COLO829 (cell line): ENCODE data around the gene STK10.

ENCODE experiments used
- DNase-seq: peaks from one replicate; pipeline ENCODE4 v3.0.0; 2012; ENCODE audit warnings: low spot score

Gene STK10

DNA sequence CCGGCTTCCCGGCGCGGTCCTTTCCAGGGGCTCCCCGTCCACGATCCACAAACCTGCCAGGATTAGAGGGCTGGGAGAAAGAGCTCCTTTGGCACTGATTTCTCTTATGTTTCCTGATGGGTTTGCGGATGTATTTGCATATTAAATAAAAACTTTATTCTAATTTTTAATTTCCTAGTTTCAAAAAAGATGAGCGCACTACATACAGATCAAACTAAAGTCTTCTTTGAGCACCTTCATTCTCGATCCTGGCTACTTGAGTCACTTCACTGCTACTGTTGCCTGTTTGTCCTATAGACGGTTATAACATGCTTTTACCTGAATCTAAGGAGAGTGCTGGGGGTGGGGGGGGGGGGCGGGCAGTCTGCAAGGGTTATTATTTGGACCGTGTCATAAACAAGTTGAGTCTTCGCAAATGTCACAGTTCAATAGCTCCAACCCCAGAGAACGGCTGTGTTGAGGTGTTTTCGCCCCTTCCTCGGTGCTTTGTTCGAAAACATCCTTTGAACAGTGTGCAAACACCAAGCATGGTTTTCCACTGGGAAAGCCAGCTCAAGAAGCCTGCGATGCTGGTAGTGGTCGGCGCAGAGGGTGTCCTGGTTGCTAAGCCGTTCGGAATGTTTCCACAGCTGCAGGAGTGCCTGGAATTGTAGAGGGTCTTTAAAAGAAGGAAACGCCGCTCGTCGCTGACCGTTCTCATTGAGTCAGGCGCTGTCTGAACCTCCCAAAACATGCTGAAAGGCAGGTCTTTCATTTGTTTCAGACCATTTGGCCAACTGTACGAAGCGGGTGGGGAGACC lies 1.1 kb upstream of the STK10 start:
- peak; percentile 18 for DNase-seq

DNA sequence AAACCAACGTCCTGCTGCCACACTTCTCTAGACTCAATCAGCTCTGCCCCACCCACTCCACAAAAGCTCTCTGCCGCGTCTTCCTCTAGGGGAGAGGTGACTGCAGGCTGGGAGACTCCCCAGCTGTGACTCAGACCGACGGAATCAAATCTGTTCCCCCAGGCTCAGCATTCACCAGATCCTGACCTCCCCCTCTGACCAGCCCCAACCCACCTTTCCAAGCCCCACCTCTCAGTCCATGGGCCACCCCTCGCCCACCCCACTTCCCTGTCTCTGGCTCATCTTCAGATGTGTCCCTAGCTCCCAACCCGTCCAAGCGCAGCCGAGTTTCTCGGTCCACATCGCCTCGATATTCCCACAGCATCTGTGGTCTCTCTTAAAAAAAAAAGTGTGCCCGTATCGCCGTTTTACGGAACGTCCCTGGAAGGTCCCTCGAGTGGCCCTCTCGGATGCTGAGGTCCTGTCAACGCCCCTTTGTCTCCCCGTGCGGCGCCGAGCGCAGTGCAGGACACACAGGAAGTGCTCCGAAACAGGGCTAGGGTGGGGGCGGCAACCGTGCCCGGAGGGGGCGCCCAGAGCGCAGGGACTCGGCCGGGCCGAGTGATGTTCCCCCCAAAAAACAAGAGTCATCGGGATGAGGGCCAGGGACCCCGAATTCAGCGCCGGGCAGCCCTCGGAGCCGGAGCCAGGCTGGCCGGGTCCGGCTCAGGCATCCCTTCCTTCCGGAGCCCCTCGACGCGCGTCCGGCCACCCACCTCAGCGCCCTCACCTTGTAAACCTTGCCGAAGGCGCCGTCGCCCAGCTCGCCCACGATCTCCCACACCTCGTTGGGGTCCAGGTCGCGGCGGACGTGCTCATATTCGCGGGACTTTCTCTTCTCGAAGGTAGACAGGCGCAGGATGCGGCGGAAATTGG lies 649 bp downstream of the STK10 start:
- no peak for DNase-seq

DNA sequence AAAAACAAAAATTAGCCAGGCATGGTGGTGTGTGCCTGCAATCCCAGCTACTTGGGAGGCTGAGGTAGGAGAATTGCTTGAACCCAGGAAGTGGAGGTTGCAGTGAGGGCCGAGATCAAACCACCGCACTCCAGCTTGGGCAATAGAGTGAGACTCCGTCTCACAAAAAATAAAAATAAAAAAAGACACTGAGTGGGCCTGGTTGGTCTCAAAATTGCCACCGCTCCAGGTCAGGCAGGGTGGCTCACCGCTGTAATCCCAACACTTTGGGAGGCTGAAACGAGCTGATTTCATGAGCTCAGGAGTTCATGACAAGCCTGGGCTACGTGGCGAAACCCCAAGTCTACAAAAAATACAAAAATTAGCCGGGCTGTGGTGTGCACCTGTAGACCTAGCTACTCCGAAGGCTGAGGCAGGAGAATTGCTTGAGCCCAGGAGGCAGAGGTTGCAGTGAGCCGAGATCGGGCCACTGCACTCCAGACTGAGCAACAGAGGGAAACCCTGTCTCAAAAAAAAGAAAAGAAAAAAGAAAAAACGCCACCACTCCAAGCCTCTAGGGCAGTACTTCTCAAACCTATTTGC lies 1.8 kb downstream of the STK10 start:
- no peak for DNase-seq

DNA sequence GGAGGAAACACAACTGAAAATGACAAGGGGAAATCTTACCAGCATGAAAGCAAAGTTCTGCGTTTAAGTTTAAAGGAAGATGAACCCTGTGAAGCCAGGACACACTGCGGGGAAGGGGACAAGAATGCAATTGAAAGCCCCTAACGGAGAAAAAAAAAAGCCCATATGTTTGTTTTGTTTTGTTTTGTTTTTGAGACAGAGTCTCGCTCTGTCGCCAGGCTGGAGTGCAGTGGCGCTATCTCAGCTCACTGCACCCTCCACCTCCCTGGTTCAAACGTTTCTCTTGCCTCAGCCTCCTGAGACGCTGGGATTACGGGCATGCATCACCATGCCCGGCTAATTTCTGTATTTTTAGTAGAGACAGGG lies 2.9 kb downstream of the STK10 start:
- DNase-seq: no peak

DNA sequence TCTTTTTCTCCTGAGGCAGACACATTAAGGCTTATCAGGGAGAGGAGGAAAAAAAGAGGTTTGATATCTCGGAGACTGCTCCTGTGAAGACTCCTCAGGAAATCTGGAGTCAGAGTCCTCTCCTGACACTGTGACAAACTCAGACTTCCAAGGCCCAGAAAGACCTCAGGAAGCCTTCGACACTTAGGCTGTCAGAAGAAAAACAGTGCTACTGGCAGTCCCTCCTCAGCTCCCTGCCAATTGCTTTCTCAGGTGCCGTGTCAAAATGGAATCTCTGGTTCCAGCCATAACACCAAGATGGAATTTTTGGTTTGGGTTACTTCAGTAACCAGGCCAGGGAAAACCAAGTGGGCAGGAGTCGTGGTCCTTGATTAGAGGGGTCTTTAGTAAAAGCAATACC lies 4.1 kb downstream of the STK10 start:
- DNase-seq: no peak

DNA sequence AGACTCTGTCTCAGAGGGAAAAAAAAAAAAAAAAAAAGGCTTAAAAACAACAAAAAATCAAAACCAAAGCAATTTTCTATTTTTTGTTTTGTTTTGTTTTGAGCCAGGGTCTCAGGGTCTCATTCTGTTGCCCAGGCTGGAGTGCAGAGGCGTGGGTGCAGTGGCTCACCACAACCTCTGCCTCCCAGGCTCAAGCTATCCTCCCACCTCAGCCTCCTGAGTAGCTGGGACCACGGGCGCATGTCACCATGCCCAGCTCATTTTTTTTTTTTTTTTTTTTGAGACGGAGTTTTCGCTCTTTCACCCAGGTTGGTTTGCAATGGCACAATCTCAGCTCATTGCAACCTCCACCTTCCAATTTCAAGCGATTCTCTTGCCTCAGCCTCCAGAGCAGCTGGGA lies 5.7 kb downstream of the STK10 start:
- no peak for DNase-seq

DNA sequence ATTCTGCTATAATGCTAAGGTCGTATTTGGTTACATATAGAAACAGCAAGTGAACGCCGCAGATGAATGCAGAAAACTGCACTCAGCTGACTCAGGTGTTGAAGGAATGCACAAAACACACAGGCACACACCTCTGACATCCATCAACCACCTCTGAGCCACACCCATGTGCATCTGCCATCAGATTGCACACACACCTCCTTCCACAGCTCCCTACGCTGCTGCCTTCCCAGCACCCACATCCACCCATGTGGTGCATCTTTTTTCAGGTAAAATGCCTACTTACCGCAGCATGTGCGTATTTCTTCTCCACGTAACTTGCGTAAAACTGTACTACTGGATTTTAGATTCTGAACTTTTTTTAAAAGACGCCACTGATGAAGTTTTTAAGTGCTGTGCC lies 7.1 kb downstream of the STK10 start:
- DNase-seq: no peak

DNA sequence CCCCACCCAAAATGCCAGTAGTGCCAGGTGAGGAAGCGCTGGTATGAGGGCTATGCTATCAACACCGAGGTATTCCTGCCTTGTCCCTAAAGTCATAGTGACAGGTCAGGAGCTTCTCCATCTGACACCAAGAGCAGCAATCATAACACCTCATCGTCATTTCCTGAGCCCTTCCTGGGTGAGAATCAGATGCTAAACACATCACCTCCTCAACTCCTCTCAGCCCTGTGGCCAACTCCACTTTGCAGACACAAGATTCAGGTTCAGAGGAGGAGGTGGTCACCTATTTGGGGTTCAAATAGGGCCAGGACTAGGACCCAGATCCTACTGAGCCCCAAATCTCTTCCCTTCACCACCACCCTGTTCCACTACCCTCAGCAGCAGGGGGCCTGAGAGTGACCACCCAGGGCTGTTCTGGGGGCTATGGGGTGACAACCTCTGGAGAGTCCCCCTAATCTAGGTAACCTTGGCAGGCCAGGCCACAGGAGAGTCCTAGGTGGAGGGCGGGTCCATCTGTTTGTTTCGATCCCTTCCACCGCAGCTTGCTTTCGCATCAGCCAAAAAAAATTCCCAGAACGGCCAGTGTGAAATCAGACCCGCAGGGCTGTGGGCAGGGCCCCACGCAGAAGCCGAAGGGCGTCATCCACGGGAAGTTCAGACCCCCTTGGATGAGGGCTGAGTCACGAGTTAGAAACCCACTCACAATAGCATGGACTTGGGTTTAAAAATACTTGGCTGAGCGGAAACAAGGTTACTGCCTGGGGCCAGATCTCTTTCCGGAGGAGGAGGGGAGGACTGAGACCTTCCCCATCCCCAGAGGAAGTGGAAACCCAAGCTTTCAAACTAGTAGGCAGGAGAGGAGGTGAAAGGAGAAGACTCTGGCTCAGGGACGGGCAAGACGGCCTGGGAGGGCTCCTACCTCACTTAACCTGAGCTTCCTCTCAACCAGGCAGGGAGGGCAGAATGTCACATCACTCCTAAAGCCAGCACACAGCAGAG lies 8.7 kb downstream of the STK10 start:
- DNase-seq: peak; percentile 51

DNA sequence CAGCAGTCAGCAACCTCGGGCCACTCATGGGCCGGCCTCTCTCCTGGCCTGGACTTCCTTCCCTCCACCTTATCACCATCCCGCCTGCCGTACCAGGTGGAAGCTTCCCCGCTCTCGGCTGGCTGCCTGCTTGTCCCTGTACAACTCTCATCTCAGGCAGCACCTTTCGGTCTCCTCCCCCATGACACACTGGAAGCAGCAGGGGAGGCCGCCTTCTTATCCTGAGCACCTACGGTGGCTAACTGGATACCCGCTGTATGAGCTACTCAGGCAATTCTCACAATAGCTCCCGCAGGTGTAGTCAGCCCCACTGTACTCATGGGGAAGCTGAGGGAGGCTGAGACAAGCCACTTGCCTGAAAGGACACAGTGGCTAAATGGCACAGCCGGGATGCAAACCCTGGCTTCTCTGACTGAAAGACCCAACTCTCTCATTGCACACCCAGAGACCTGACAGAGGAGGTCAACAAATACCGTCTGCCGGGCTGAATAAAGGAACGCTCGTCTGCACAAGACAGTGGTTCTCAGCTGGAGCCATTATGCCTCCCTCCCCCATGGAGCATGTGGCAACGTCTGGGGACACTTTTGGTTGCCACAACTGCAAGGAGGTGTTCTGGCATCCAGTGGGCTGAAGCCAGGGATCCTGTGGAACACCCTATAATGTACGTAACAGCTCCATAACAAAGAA lies 9.6 kb downstream of the STK10 start:
- no peak for DNase-seq

DNA sequence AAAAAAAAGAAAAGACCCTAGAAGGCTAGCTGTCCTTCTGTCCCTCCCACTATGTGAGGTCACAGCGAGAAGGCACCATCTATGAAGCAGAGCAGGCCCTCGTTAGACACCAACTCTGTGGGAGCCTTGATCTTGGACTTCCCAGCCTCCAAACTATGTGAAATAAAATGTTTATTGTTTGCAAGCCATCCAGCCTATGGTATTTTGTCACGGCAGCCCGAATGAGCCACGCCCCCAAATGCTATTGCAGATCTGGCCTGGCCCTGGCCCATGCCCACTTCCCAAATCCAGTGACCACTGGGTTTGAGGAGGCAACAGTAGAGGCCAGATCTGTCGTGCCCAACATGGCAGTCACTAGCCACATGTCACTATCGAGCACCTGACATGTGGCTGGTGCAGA lies 10.8 kb downstream of the STK10 start:
- DNase-seq: no peak

DNA sequence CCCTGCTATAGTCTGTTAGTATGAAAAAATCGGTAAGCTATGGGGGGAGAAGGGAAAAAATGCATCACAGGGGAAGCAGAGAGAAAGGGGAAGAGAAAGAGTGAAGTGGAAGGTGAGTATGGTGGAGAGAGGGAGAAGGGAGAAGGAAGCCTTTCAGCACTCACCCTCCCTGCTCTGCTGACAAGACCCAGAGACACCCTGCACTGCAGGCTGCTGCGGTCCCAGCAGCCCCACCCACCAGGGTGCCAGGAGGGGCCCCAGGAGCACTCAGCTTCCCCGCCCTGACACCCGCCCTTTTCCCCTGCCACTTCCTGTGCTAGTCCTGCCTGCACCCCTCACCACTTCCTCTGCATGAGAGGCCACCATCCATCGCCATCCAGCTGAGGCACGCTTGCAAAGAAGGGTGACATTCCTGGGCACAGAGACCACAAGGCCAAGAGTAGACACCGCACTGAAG lies 12.7 kb downstream of the STK10 start:
- no peak for DNase-seq

DNA sequence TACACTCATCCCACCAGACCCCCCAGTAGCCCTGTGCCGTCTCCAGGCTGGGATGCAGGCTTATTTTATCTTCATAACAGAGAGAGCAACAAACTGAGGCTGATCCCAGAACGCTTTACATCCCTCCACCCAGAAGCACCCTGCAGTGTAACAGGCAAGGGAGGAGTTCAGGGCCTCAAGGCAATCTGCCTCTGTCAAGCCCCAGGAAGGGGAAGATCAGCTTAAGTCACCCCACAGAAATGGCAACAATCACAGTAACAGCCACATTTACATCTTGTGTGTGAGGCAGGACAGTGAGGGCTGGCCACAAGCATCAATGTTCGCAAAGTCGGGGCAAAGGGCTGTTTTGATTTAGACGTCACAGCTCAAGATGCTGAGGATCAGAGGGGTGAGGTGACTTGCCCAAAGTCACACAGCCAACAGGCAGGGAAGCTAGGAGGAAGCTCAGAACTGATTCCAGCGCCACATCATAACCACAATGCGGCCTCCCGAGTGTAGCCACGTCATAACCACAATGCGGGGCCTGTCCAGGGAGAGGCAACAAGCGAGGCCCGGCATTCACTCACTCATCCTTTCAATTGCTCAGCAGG lies 14.4 kb downstream of the STK10 start:
- DNase-seq: no peak

DNA sequence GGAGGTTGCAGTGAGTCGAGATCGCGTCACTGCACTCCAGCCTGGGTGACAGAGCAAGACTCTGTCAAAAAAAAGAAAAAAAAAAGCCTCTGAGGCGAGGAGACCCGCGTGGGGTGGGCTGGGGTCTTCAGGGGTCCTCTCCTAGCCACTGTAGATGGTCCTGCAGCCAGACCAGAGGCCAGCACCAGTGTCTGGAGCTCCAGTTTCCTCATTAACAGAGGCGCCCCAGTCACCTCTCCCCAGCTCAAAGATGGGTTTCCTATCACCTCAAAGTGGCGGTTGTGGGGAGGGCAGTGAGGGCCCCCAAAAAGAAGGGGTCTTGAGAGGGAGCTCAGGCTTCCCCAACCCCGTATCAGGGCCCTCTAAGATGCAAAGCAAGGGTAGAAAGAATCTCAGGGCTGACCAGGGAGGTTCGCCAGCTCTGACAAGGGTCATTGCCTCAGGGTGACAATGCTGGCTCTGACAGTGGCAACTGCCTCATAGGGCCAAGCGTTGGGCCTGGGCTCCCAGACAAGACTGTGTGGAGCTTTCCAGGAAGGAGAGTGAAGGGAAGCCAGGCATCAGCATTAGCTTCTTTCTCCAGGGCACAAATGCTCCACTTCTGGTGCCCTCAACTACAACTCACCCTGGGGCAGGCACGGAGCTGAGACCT lies 15.0 kb downstream of the STK10 start:
- no peak for DNase-seq

DNA sequence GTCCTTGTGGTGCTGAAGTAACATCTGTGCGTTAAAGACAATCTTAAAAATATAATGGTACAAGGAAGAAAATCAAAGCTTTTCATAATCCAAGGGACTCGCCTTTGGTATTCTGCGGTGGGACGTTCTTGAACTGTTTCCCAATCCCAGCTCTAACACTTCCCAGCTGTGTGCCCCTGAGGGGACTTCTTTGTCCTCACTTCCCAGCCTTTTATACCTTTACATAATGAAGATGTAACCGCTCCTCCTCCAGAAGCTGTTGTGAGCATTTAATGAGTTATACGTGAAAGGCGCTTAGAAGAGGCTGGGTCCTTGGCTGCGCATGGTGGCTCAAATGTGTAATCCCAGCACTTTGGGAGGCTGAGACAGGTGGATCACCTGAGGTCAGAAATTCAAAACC lies 16.9 kb downstream of the STK10 start:
- no peak for DNase-seq

DNA sequence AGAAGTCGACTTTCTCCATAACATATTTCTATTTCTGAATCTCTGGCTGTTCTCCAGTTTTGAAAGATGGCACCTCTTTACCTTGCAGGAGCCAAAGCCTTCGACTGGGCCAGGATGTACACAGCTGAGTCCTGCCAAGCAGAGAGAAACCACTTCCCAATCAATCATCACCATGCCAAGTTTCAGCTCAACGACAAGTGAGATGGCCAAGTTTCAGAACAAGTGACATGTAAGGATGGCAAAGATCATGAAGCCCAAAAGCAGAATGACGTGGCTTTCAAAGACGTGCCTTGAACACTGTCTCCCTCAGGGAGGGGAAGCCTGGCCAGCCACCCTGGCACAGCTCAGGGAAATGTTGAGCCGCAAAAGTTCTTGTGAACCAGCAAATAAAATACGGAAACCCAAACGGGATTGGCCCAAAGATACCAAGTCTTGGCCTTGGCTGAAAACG lies 17.7 kb downstream of the STK10 start:
- no peak for DNase-seq

DNA sequence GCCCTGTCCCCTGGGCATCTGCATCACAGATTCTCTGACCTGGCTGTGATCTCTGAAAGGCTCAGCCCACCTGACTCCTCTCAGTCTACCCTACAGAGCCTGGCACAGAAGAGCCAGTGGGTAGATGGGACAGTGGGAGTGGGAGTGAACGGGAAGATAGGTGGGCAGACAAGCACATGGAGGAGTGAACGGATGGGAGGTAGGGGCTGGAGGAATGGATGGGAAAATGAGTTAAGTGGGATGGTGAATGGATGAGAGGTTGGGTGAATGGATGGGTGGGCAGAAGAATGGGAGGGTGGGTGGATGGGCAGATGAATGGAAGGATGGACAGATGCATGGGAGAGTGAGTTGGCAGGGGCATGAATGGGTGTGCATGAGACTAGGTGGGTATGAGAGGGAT lies 18.8 kb downstream of the STK10 start:
- no peak for DNase-seq

DNA sequence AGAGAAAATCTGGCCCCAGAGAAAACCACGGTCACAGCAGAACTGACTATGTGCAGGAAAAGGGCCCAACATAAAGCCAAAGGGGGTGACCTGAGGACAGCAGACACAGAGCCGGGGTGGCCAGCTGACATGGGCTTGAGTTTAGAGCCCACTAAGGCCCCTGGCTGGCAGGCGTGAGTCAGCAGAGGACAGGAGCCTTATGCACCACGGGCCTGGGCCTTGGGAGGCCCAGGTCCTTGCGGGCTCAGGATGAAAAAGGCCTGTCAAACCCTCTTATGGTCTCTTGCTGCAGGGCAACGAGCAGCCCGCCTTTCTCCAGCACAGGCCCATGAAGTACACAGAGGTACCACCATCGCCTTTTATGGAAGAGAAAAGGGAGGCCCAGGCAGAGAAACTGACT lies 19.7 kb downstream of the STK10 start:
- no peak for DNase-seq

DNA sequence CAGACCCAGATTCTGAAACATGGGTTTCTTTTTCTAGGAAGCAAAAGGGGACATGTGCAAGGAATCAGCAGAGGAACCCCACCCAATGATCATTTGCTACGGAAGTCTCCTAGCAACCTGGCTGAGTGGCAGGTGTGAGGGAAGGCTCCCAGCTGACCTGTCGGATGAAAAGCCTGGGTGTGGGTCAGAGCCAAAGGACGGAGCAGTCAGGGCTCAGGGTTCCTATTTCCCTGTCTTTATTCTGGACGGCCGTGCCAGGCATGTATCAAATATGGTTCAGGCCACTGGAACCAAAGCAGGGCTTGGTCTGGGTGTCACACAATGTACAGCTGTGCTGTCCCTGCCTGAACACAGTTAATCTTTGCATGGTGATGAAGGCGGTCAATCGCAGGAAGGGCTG lies 20.1 kb downstream of the STK10 start:
- no peak for DNase-seq

DNA sequence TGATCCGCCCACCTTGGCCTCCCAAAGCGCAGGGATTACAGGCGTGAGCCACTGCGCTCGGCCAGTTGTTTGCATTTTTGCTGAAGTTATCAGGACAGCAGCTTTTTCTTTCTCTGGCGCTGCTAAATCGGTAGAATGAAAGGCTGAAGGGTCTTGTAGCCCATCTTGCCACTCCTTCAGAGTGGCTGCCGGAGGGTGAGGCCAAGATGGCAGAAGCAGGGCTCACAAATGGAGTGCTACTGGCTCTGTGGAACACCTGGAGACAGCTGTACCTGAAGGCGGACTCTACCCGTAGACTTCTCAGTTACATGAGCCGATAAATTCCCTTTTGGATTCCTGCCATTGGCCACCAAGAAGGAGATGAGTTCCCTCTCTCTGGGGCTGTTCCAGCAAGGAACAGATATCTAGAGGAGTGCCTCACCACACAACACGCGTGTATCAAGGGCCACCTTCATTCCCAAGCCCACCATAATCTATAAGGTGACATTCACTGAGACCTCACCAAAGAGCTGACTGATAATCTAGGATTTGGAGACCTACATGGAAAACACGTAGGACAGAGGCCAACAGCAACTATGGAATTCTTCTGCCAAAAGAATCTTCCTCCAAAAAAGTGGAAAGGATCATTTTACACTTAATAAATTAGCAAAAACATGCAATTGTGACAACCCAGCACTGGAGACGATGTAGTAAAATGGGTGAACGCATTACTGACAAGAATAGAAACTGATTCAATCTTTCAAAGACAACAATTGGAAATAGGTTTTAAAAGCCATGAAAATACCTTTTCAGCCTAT lies 21.8 kb downstream of the STK10 start:
- no peak for DNase-seq
